Measurements from ENCODE around the gene SUGCT. TPM values are rescaled to one million over a fixed set of nuclear protein-coding genes. Genes with fewer than 3 reads are reported as not detected.
"Not testable (repeated sequence)": the region's sequence is repeated elsewhere in the genome, so short reads cannot be mapped to it uniquely, and the experiment has no call there.

Gene SUGCT
- total RNA-seq, 1 donor from 2014 or later: 1.7 TPM

GRCh38 chr7:40147371-40148246 is 12.8 kb downstream of the SUGCT start:
- no peaks in the 10 kb centered on the region for H3K4me1 ChIP-seq
- no peaks in the 10 kb centered on the region for H3K36me3 ChIP-seq
- TF ChIP-seq CTCF (IDR thresholded peaks at IDR 0.05): no peak
- no peaks in the 10 kb centered on the region for H3K27me3 ChIP-seq (ENCODE audit: low read depth)
- no peak for ATAC-seq
- no peak overlapping the region for H3K27ac ChIP-seq
- no peak overlapping the region for H3K4me3 ChIP-seq
- no peak for DNase-seq
- no peaks in the 10 kb centered on the region for H3K9me3 ChIP-seq
- intact Hi-C loops (cut with DNase I): no loop called here

- intact Hi-C loops (cut with DNase I); DNase-seq; H3K27ac ChIP-seq; H3K36me3 ChIP-seq; H3K27me3 ChIP-seq (ENCODE audit: low read depth); ATAC-seq; H3K4me3 ChIP-seq; H3K9me3 ChIP-seq; H3K4me1 ChIP-seq: not testable (repeated sequence)
Observed at GRCh38 chr7:40148247-40148580, 13.4 kb downstream of the SUGCT start.

DNA sequence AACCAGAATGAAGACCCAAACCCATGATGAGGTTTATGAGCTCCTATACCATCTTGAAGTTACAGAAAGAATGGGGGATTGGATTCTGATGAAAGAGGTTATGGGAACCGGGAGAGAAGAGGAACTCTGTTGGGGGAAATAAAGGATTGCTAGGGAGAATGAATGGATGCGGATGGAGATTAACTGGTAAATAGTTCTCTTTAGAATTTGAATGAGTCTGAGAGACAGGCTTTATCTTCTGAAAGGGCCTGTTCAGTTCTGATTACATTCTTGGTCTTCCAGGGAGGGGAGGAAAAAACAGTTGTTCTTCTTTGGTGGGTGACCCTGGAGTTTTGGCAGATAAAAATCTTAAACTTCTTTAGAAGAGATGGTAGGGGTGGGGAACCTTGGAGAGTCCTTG is 13.9 kb downstream of the SUGCT start:
- Histone ChIP-seq H3K36me3 (no peaks in the 10 kb centered on the region), H3K4me1 (no peaks in the 10 kb centered on the region), H3K9me3 (no peaks in the 10 kb centered on the region), H3K27me3 (ENCODE audit: low read depth) (no peaks in the 10 kb centered on the region), H3K4me3 (no peak overlapping the region), H3K27ac (no peak overlapping the region)
- no peak for DNase-seq
- intact Hi-C loops (cut with DNase I): no loop called here
- ATAC-seq: no peak
- TF ChIP-seq CTCF (IDR thresholded peaks at IDR 0.05): no peak

DNA sequence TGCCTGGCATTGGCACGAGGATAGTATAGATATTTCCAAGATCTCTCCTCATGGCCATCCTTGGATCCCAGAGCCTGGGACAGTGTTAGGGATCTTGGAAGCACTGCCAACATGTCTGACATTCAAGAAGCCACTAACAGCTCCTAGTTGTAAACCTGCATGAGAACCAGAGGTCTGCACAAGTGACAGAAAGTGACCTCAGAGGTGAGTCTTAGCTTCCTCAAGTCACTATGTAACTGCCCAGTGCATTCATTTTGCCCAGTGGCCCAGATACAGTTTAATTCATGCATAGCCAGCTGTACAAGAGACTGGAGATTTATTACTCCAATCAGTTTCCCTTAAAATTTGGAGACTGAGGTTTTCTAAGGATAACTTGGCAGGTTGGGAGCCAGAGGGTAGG is 16.7 kb downstream of the SUGCT start:
- ATAC-seq (no peak), DNase-seq (no peak)
- TF ChIP-seq CTCF (IDR thresholded peaks at IDR 0.05): no peak
- Histone ChIP-seq H3K27ac (no peak overlapping the region), H3K9me3 (no peaks in the 10 kb centered on the region), H3K4me1 (no peaks in the 10 kb centered on the region), H3K27me3 (ENCODE audit: low read depth) (no peaks in the 10 kb centered on the region), H3K4me3 (no peak overlapping the region), H3K36me3 (no peaks in the 10 kb centered on the region)
- intact Hi-C loops (cut with DNase I): no loop called here

DNA sequence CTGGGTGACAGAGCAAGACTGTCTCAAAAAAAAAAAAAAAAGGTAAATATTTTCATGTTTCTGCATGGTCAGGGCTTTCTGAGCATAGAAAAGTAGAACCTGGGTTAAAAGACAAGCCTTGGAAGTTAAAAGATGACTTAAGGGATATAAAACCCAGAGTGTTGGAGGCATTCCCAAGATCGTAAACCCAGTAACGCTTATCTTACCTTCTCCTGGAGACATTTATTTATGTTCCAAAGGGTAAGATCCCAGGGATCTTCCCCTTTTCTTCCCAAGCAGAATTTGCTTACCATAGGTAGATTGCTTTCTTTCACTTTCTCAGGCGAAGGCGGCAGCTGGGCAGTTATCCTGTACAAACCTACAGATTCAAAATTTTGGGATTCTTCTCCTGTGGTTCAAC is 22.2 kb downstream of the SUGCT start:
- DNase-seq (no peak), ATAC-seq (no peak)
- Histone ChIP-seq H3K9me3 (no peaks in the 10 kb centered on the region), H3K27me3 (ENCODE audit: low read depth) (no peaks in the 10 kb centered on the region), H3K4me3 (no peak overlapping the region), H3K36me3 (no peaks in the 10 kb centered on the region), H3K4me1 (no peaks in the 10 kb centered on the region), H3K27ac (no peak overlapping the region)
- intact Hi-C loops (cut with DNase I): no loop called here
- TF ChIP-seq CTCF (IDR thresholded peaks at IDR 0.05): no peak

DNA sequence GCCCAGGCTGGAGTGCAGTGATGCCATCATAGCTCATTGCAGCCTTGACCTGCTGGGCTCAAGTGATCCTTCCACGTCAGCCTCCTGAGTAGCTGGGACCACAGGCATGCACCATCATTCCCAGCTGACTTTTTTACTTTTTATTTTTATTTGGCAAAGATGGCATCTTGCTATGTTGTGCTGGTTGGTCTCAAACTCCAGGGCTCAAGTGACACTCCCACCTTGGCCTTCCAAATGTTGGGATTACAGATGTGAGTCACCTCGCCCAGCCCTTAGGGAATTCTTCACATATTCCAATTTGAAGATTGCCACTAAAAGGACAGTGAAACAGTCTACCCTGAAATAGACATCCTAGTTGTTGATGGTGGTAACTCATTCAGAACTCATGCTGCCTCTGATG is 27.7 kb downstream of the SUGCT start:
- DNase-seq: no peak

More for the DNA sequence above, 27.7 kb downstream of the SUGCT start:
- Histone ChIP-seq H3K27ac (no peak overlapping the region), H3K36me3 (no peaks in the 10 kb centered on the region), H3K9me3 (no peaks in the 10 kb centered on the region), H3K4me3 (no peak overlapping the region), H3K27me3 (ENCODE audit: low read depth) (no peaks in the 10 kb centered on the region), H3K4me1 (no peaks in the 10 kb centered on the region)
- intact Hi-C loops (cut with DNase I): no loop called here
- no peak for ATAC-seq
- TF ChIP-seq CTCF (IDR thresholded peaks at IDR 0.05): no peak

Data from lower lobe of right lung (tissue), 2 donors.